AG10803 (cell line): ENCODE data around the gene EPAS1.

Experiments
- DNase-seq: peaks from one replicate; pipeline ENCODE4 v3.0.0; 2010; ENCODE audit warnings: low read depth
- H3K4me3 ChIP-seq: 2 replicates; pipeline ENCODE4 v1.5.1; 2011; ENCODE audit warnings: mild to moderate bottlenecking, low read length, control low read depth
- TF ChIP-seq, protein P1 (sequence below): conservative IDR thresholded peaks from 2 replicates; pipeline ENCODE4 v1.5.1; 2011; ENCODE audit warnings: mild to moderate bottlenecking, low read length, control low read depth, inconsistent platforms

EPAS1 gene

DNA sequence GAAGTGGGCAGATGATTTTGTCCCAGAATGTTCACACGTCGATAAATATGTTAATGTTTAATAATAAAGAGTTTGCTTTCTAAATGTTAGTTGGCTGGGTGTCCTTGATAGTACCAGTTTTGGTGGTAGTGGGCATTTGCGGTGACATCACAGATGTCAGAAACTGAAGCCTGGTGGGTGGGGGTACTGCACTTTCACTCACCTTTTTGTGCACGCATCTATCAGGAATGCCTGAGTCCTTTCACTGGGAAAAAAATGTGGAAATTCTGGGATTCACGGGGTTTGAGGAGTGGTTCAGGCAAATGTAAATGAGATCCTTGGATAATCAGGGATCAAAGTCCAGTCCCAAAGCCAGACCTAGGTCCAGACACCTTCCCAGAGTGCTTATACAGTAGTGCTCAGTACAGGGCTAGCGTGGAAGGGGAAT lies 3.2 kb downstream of the EPAS1 start:
- TF ChIP-seq, protein P1, sequence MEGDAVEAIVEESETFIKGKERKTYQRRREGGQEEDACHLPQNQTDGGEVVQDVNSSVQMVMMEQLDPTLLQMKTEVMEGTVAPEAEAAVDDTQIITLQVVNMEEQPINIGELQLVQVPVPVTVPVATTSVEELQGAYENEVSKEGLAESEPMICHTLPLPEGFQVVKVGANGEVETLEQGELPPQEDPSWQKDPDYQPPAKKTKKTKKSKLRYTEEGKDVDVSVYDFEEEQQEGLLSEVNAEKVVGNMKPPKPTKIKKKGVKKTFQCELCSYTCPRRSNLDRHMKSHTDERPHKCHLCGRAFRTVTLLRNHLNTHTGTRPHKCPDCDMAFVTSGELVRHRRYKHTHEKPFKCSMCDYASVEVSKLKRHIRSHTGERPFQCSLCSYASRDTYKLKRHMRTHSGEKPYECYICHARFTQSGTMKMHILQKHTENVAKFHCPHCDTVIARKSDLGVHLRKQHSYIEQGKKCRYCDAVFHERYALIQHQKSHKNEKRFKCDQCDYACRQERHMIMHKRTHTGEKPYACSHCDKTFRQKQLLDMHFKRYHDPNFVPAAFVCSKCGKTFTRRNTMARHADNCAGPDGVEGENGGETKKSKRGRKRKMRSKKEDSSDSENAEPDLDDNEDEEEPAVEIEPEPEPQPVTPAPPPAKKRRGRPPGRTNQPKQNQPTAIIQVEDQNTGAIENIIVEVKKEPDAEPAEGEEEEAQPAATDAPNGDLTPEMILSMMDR = no peak
- no peak for DNase-seq
- peak overlapping the region; percentile 94 for H3K4me3 ChIP-seq

- H3K4me3 ChIP-seq = no peak overlapping the region
- no peak for DNase-seq
- TF ChIP-seq, protein P1 = no peak
Observed at GRCh38 chr2:46302005-46302695, 4.9 kb downstream of the EPAS1 start.

GRCh38 chr2:46303233-46303632 lies 6.0 kb downstream of the EPAS1 start:
- H3K4me3 ChIP-seq = no peak overlapping the region
- TF ChIP-seq, protein P1 = no peak
- DNase-seq = no peak

- no peak overlapping the region for H3K4me3 ChIP-seq
- TF ChIP-seq, protein P1 = no peak
Observed at GRCh38 chr2:46303822-46304221, 6.6 kb downstream of the EPAS1 start.

GRCh38 chr2:46304635-46305034 lies 7.4 kb downstream of the EPAS1 start:
- TF ChIP-seq, protein P1 = no peak

More at GRCh38 chr2:46303822-46304221, 6.6 kb downstream of the EPAS1 start:
- no peak for DNase-seq

DNA sequence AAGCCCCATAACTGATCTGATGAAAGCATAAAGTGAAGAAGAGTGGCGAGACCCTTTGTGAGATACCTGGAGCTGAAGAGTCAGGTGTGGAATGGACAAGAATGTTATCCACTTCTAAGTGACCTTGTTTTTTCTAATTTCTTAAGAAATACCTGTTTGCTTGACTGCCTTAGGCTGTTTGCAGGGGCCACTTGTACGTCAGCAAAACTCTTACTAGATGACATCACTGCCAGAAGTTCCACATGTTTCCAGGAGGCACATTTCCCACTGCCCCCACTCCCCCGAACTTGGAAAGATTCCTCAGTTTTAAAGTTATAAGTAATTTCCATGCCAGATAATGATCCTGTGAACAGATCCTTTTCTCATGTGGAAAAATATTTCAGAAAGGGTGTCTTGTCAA lies 8.0 kb downstream of the EPAS1 start:
- TF ChIP-seq, protein P1 = no peak
- DNase-seq = no peak
- no peak overlapping the region for H3K4me3 ChIP-seq

More at GRCh38 chr2:46304635-46305034, 7.4 kb downstream of the EPAS1 start:
- no peak overlapping the region for H3K4me3 ChIP-seq
- DNase-seq = no peak

DNA sequence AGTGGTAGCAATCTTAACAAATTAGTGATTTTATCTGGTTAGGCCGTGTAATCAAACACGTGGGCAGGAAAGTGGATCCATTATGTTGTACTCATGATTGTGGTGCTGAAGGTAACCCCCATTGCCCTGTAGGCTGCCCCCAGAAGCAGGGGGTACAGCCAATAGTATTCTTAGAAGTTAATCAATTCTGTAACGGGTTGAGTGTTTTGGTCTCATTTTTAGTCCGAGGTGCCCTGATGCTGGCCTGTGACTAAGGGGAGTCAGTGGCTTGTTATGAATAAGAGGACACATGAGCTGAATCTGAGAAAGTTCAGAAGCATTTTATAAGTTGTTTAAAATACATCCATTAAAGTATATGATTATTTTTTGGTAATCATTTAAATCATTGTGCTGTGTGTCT lies 8.6 kb downstream of the EPAS1 start:
- TF ChIP-seq, protein P1 = no peak
- no peak for DNase-seq
- H3K4me3 ChIP-seq = no peak overlapping the region
